Kidney (tissue), 14 donors: ENCODE measurements around the gene CD34. TPM values are rescaled to one million over a fixed set of nuclear protein-coding genes. Genes with fewer than 3 reads are reported as not detected.
A peak's percentile ranks its signal among the peaks of the same experiment; 100 is the strongest.

ENCODE experiments used
- DNase-seq, 5 donors: peaks; one replicate each; pipeline ENCODE4 v3.0.0-alpha.2; 2013 to 2020
- FAIRE-seq: peaks from 2 replicates; lab custom pipeline; 2012; peaks lifted over from hg19 to GRCh38; lab: Jason Lieb, UNC
- H3K27ac ChIP-seq, 2 donors: one replicate each; pipeline ENCODE4 v1.7.0; 2013; ENCODE audit warnings: low read depth in 2 of 2, low read length in 2 of 2, inconsistent platforms in 1 of 2
- H3K27me3 ChIP-seq: one replicate; pipeline ENCODE4 v1.7.1; 2013; ENCODE audit warnings: low read length, inconsistent platforms; ENCODE audit not compliant: control insufficient read depth, insufficient read depth
- H3K36me3 ChIP-seq, 3 donors: one replicate each; pipeline versions ENCODE4 v1.7.0 to v1.7.1; 2013; ENCODE audit warnings: low read length in 3 of 3, control low read depth in 1 of 3, inconsistent platforms in 1 of 3; ENCODE audit not compliant: insufficient read depth in 3 of 3, control insufficient read depth in 2 of 3
- H3K4me1 ChIP-seq, 3 donors: one replicate each; pipeline versions ENCODE4 v1.7.0 to v1.7.1; 2013; ENCODE audit warnings: low read length in 3 of 3, inconsistent platforms in 1 of 3, low read depth in 1 of 3; ENCODE audit not compliant: control insufficient read depth in 2 of 3, insufficient read depth in 2 of 3
- H3K4me3 ChIP-seq, 3 donors: one replicate each; pipeline versions ENCODE4 v1.7.0 to v1.8.1; 2013; ENCODE audit warnings: low read length in 3 of 3, control low read depth in 1 of 3, inconsistent platforms in 1 of 3
- H3K9ac ChIP-seq, 3 donors: one replicate each; pipeline versions ENCODE4 v1.7.0 to v1.7.1; 2013; ENCODE audit warnings: low read length in 3 of 3, control low read depth in 1 of 3, inconsistent platforms in 1 of 3
- H3K9me3 ChIP-seq, 3 donors: one replicate each; pipeline versions ENCODE4 v1.7.0 to v1.7.1; 2013; ENCODE audit warnings: low read length in 3 of 3, control low read depth in 1 of 3, inconsistent platforms in 1 of 3; ENCODE audit not compliant: control insufficient read depth in 2 of 3, insufficient read depth in 1 of 3
- intact Hi-C: fragments of 100-400 bp; cut with DNase I; formaldehyde crosslinking; loops from one replicate; pipeline ENCODE4 v1.11.1; 2022
- polyA plus RNA-seq: library from polyadenylated mRNA; stranded (reverse); fragments of 350-450 nt; fragmentation: Illumina TruSeq; extraction: RNeasy Lipid Tissue Mini Kit (QIAGEN cat#74804); gene quantifications from one replicate; pipeline ENCODE4 v1.2.3, GENCODE V29; 2014; ENCODE audit warnings: low read depth, low replicate concordance; ENCODE audit not compliant: insufficient read depth
- total RNA-seq: library from RNA; stranded (reverse); fragmentation: NEBNext Ultra II Directional; extraction: Animal tissue kit (Norgen Biotek cat#: 25700); gene quantifications from one replicate; pipeline ENCODE4 v1.2.1, GENCODE V29; 2021
- TF ChIP-seq, protein P1 (sequence below): IDR thresholded peaks from 3 replicates; pipeline ENCODE4 v1.5.1; 2012; ENCODE audit warnings: mild to moderate bottlenecking, moderate library complexity, borderline replicate concordance; ENCODE audit not compliant: insufficient read depth; ENCODE audit errors: extremely low read depth
- donor health status: control.
- donor health status: control.
- donor health status: control.
- donor health status: control.
- donor health status: control.
- donor health status: DM: yes; HTN: yes; CAD: no.
- donor health status: Normal renal cell carcinoma (clear cell type).

Gene CD34
- total and polyA plus RNA-seq, 2 donors from 2014 or later: 50.9 to 69.4 TPM

DNA sequence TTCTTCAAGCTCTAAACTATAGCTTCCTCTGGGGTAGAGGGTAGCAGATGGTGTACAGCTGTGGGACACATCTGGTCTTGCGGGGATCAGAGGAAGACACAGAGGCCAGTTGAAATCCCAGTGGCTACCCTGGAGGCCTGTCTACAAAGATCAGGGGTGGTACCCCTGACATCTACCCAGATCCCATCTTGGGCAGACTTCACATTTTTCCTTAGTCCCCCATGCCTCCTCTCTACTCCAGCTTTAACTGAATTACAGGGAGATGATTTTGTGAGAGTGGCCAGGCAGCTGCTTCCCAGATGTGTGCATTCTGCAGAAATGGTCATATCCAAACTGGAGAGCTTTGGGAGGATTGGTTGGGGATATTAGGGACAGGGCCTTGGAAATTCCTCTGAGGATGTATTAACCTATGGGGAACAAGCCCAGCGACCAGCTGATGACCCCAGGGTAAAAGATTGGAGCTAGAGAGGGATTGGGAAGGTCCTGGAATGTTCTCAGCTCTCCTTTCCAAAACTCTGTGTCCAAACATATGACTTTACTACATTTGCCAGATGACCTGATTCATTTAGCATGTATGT, 9.6 kb upstream of the CD34 start:
- intact Hi-C loops: no loop called here
- Histone ChIP-seq H3K4me3 (no peak overlapping the region), H3K27me3 (no peaks in the 10 kb centered on the region), H3K4me1 (peaks cover 3 to 18% (median 11%) of the 10 kb centered on the region in 3 donors), H3K27ac (no peak overlapping the region), H3K9me3 (no peaks in the 10 kb centered on the region), H3K9ac (no peak overlapping the region), H3K36me3 (no peaks in the 10 kb centered on the region)
- FAIRE-seq (no peak), DNase-seq (no peak)
- TF ChIP-seq, protein P1, sequence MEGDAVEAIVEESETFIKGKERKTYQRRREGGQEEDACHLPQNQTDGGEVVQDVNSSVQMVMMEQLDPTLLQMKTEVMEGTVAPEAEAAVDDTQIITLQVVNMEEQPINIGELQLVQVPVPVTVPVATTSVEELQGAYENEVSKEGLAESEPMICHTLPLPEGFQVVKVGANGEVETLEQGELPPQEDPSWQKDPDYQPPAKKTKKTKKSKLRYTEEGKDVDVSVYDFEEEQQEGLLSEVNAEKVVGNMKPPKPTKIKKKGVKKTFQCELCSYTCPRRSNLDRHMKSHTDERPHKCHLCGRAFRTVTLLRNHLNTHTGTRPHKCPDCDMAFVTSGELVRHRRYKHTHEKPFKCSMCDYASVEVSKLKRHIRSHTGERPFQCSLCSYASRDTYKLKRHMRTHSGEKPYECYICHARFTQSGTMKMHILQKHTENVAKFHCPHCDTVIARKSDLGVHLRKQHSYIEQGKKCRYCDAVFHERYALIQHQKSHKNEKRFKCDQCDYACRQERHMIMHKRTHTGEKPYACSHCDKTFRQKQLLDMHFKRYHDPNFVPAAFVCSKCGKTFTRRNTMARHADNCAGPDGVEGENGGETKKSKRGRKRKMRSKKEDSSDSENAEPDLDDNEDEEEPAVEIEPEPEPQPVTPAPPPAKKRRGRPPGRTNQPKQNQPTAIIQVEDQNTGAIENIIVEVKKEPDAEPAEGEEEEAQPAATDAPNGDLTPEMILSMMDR: no peak

DNA sequence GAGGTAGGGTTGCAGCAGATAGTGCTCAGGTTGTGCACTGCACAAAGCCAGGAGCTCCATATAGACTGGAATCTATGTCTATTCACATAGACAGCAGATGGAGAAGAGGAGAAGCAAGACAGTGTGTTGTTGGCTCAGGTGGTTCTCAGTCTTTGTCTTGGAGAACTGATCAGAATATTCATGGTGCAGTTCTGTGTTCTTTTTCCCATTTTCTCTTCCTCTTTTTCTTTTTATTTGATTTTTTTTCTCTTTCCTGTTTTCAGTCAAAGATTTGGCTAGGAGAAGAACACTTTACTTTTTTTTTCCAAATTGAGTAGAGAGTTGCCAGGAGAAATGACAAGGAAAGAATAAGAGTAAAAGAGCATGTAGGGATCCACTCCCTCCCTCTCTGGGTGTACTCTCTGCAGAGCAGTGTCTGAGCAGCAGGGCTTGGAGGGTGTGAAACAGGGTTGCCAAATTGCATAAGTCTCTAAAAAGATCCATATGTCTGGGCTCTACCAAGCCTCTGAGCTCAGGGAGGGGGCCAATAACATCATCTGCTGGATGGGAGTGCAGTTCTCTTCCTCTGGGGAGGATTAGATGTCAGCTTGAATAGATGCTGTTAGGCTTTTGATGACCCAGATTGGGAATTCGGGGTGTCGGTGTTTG, 8.7 kb upstream of the CD34 start:
- H3K4me1 ChIP-seq: peaks cover 0 to 18% (median 11%) of the 10 kb centered on the region in 3 donors
- DNase-seq (peak in 1 of 5 donors; percentile 60), FAIRE-seq (no peak)
- no peak overlapping the region for H3K4me3 ChIP-seq
- H3K9ac ChIP-seq: no peak overlapping the region
- no peaks in the 10 kb centered on the region for H3K9me3 ChIP-seq
- peak overlapping the region; percentile 11 to 23 for H3K27ac ChIP-seq
- intact Hi-C loops: no loop called here
- TF ChIP-seq, protein P1: no peak
- no peaks in the 10 kb centered on the region for H3K36me3 ChIP-seq
- H3K27me3 ChIP-seq: no peaks in the 10 kb centered on the region

DNA sequence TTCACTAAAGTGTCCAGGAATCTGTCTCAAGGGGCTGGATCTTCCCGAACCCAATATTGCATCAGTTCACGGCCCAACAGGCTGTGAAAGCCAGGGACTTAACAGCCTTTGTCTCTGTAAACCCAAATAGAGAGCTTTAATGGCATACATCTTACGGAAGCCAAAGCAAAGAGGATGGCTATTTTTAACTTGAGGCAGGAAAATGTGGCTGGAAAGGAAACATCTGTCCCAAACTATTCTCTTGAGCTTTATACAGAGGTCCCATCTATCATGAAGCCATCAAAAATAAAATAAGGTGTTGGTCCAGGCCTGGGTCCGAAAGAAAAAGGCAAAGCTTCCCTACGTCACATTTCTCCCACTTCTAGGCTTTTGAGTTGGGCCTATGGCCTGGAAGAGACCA, 7.7 kb upstream of the CD34 start:
- intact Hi-C loops: no loop called here
- Histone ChIP-seq H3K9me3 (no peaks in the 10 kb centered on the region), H3K9ac (no peak overlapping the region), H3K4me3 (no peak overlapping the region), H3K27ac (peak overlapping the region; percentile 51 to 56), H3K4me1 (peaks cover 0 to 18% (median 11%) of the 10 kb centered on the region in 3 donors), H3K36me3 (no peaks in the 10 kb centered on the region), H3K27me3 (no peaks in the 10 kb centered on the region)
- DNase-seq (peak in 1 of 5 donors; percentile 64), FAIRE-seq (no peak)
- TF ChIP-seq, protein P1: no peak
